HG02610 (cell line): ENCODE data around the gene SPEG.
A peak's percentile ranks its signal among the peaks of the same experiment; 100 is the strongest.

Experiments used
- ATAC-seq: cut with Tn5 transposase; IDR thresholded peaks from one replicate; pipeline ENCODE4 v1.9.1; 2021; ENCODE audit warnings: mild to moderate bottlenecking, moderate library complexity; ENCODE audit not compliant: unreplicated experiment

SPEG gene

DNA sequence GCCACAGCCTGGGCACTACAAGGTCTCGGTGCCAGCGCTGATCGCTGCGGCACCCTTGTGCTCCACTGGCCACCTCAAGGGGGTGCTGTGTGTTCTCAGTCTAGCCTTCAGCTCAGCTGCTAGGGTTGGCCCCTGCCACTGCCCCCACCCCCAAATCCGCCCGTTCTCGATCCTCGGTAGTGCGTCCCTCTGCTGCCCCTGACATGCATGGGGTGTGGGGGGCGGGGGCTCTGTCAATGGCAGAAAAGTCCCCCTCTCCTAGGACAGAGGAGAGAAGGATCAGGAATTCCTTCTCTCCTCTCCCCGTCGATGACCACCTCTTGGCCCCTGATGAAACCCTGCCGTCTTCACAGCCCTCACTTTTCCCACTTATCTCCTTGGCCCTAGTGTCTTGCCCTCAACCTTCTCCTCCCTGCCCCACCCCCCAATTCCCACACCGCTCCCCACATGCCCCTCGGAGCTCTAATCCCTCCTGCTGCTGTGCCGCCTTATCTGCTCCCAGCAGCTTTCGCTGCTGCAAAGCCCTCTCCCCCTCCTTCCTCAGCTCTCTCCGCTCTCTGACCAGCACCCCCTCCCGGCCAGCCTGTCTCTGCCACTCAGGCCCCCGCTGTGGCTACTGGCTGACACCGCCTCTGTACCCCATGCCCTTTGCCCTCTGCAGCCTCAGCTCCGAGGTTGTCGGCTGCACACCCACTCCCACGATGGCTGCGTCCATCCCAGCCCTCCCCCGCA lies 75.3 kb downstream of the SPEG start:
- ATAC-seq = peak; percentile 49

DNA sequence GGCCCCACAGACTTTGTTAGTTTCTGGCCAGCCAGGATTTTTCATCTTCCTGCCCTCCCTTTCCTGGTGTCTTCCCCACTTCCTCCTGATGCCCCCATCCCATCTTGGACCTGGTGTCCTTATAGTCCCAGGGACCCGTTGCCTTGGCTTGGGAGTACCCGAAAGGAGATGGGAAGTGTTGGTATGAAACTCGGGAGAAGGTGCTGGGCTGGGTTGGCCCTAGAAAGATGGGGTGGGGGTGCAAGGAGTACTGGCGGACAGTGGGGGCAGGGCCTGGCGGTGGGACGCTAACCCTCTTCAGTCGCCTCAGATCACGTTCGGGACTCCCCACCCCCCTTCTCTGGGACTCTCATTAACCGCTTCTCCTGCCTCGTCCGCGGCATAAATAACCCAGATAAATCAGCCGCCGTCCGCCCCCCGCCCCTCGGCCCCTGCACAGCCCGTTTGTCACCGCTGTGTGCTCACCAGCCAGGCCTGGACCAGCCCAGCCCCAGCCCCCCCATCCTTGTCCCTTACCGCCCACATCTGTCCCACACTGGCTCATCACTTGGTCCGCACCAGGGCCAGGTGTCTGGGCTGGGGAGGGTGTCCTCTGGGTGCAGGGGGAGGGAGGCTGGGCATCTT lies 76.0 kb downstream of the SPEG start:
- no peak for ATAC-seq

DNA sequence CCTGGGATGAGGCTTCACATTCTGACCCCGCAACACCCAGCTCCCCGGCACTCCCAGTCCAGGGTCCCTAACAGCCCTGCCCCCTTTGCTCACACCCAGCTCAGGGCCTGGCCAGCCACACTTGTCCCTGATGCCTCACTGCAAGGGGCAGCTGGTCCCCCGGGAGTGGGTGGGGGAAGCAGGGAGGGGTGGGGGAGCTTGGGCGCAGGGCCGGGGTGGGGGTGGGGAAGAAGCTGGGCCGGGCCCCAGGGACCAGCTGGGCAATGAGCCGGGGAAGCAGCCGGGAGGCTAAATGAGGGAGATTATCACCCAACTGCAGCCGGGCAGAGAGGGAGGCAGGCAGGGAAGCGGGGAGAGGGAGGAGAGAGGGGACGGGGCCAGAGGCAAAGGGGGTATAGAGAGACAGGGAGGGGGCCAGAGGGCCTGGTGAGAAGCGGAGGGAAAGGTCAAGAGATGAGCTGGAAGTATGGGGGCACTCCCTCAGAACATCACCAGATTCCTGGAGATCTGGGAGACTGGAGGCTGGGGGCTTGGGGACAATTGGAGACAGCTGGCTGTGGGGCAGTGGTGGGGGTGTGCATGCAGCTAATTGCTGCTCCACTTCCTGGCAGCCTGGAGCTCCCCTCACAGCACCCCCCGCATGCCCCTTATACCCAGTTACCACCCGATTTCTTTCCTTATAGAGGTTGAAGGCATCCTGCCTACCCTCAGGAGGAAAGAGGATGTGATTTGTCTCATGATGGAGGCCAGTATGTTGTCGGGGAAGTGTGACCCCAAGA lies 77.1 kb downstream of the SPEG start:
- ATAC-seq = no peak

DNA sequence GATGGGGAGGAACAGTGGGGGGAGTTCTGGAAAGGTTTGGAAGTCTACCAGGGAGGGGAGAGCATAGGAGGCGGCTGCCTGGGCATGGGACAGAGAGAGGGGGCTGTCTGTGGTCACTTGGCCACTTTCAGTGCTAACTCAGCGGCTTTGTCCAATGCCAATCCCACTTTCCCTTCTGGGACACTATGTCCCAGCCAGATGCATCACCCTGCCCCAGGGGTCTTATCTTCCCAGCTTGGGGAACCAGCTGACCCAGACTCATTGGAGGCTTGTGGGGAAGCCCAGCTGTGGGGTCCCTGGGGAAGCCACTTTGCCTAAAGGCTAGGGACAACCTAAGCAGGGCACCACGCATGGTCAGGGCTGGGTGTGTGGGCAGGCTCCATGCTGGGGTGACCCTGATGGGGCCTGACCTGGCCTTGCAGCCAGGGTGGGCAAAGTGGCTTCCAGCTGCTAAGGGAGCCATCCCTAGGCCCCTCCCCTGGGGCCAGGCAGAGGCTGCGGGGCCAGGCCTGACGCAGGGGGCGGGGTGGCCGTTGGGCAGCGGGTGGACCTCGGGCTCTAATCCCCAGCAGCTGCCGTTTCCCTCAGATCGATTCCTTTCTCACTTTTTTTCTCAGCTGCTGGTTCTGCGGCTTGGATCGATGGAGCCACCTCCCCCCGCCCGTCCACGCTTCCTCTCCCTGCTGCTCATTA lies 78.0 kb downstream of the SPEG start:
- ATAC-seq = no peak

DNA sequence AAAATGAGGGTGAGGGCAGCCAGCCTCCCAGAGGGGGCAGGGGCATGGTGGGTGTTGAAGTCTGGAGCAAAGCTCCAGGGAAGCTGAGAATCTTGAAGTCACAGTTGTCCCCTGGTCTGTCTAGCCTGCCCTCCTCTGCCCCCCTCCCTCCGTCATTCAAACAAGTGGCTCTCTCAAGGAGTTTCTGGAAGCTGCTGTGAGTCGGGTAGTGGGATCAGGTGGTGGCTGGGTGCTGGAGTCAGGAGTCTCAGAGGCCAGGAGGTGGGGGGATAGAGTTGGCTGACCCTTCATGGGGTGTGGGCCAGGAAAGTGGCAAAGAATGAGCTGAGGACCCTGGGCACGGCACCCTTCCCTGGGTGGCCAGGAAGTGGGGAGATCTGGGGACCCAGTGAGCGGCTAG lies 79.1 kb downstream of the SPEG start:
- ATAC-seq = no peak

DNA sequence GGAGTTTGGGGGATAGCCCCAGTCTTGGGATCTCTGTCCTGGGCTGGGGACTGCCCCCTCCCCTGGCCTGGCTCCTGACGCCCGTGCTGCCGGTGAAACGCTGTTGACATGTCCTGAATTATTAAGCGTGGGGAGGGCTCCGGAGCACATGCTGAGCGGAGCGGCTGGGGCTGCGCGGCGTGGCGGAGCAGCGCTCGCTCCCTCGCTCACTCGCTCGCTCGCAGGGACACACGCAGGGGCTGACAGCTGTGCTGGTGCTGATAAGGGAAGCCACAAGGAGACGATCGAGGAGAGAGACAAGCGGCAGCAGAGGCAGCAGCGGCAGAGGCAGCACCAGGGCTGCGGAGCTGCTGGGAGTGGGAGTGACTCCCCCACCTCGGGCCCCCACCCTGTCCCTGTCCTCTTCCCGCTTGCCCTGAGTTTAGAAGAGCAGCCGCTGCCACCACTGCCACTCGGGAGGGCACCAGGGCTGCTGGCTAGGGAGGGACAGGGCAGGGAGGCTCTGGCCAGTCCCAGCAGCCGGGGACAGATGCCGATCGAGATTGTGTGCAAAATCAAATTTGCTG lies 79.6 kb downstream of the SPEG start, which contains the start of gene ASIC4:
Gene ASIC4 (plus strand): TSS at position 287 of the 566 bp plus-strand sequence. CDS start 243 bp downstream, at position 530.
- no peak for ATAC-seq

DNA sequence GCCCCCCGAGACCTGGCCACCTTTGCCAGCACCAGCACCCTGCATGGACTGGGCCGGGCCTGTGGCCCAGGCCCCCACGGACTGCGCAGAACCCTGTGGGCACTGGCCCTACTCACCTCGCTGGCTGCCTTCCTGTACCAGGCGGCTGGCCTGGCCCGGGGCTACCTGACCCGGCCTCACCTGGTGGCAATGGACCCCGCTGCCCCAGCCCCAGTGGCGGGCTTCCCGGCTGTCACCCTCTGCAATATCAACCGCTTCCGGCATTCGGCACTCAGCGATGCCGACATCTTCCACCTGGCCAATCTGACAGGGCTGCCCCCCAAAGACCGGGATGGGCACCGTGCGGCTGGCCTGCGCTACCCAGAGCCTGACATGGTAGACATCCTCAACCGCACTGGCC lies 80.2 kb downstream of the SPEG start:
- ATAC-seq = no peak

DNA sequence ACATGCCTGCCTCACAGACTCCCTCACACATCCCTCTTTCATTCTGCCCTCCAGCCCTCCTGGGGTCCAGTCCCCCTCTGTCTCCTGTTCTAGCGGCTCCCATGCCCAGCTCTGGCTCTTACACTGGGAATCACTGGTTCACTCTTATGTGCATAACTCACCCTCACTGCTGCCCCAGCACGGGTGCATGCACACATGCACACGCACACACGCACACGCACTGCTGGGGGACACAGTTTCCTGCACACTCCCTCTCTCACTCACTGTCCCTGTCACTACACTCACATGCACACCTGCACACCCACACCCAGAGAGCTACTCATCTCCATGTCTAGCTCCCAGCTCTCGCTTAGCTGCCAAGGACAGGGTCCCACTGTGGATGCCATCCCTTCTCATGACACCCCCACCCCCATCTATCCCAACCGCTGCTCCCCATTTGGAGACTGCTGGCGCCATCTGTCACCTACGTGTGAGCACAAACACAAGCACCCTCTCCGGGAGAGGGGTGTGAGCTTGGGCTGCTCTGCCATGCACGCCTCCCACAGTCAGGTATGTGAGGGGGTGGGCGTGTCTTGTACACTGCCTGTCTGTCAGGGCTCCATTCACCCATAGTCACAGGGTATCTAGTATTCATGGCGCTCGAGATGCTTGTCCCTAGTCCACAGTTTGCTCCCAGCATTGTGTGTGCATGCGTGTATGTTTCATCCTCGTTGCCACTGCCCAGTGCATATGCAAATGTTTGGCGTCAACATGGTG lies 81.4 kb downstream of the SPEG start:
- ATAC-seq = no peak

DNA sequence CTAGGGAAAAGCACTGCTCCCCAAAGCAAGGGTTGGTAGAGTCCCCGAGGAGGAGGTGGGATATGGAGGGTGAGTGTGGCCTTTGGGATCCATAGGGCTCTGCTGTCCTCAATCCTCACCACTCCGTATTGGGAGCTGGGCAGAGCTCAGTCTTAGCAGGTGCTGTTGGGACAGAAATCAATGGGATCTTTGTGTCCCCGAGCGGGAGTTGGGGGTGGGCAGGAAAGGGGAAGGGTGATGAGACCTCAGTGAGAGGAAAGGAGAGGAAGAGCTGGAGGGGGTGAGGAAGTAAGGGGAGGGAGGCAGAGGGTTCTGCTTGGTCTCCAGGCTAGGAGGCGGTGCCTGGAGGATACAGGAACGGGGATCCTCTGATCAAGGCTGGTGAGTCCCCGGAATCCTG lies 82.2 kb downstream of the SPEG start:
- no peak for ATAC-seq

DNA sequence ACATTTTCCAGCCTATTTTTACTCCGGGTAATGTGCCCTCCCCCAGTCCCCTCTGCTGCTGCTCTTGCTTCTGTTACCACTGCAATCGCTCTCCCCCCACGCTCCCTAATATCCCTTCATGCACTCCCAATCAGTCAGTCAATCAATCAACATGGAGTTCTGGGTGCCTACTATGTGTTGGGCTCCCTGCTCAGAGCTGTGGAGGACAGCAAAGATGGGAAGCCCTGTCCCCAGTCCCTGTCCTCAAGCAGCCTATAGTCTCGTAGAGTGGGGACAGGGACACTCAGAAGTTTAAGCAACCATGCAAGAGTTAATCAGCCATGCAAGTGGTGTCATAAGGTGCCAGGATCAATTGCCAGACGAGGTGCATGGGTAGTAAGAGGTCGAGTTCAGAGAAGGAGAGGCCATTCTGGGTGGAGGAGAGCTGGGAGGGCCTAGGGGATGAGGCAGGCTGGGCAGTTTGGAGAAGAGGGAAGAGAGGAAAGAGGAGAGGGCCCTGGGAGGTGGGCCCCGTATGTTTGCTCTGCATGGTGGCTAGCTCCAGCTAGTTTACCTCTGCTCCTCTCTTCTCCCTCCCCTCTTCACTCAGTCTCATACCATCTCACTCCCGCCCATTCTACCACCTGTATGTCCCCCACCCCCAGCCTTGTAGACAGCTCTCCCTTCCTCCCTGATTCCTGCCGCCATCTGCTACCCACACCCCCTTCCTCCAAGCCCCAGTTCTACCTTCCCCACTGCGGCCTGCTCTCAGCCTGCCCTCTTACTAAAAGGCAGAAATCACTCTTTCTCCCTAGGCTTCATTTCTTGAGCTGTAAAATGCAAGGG lies 83.5 kb downstream of the SPEG start:
- no peak for ATAC-seq

DNA sequence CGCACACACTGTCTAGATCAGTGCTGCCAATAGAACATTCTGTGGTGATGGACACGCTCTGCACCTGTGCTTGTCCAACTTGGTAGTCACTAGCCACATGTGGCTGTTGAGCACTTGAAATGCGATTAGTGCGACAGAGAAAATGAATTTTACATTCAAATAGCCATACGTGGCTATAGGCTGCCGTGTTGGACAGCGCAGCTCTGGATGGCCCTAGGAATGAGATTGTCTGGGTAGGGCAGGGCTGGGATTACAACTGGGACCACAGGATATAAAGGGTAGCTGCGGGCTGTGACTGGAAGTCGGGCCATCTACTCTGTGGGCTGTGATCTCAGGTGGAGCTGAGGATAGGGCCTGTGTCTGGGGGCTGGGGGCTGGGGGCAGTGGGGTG lies 84.9 kb downstream of the SPEG start:
- no peak for ATAC-seq

DNA sequence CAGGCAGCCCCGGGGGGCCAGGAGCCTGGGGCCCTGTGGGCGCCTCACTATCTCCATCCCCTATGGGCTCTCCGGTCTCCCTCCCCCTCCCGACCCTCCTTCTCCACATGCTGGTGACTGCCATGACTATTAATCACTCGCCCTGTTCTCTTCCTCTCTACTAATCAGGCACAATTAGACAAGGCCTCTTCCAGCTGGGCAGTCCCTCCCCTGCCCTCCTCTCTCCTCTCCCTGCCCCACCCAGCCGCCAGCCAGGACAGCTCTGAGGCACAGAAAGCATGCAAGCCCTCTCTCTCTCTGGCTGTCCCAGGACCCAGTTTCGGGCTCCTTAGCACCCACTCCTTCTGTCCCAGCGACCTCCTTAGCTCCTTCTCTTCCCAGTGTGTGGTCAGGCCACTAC lies 85.4 kb downstream of the SPEG start:
- no peak for ATAC-seq

DNA sequence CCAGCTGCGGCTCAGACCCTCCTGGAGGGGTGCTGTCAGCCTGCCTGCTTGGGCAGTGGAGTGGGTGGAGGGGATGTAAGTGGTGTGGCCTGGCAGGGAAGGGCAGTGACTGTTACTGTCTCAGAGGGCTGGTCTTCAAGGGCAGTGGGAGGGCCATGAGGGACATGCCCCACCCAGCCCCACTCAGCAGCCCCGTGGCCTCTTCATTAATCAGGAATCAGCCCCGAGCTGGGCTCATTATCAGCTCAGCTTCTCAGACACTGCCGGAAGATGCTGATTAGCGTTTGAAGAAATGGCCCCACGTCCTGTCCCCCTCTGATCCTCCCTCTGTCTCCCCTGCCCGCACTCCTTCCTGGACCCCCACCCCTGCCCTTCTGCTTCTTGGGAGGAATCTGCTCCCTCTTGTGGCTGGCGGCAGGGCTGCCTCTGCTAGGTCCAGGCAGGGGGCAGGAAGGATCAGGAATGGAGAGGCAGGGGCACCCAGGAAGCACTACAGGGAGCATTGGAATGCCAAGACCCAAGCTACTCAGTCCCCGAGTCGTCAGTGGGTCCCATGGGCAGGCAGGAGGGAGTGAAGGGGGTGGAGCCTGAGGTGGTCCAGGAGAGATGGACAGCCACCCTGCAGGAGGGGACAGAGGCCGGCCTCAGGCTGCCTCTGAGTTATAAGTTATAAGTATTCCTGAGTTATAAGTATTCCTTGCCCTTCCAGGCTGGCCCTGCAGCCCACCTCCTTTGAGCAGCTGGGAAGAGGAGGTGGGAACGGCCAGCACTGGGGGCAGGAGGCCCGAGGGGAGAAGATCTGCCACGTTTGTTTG lies 86.6 kb downstream of the SPEG start:
- no peak for ATAC-seq

DNA sequence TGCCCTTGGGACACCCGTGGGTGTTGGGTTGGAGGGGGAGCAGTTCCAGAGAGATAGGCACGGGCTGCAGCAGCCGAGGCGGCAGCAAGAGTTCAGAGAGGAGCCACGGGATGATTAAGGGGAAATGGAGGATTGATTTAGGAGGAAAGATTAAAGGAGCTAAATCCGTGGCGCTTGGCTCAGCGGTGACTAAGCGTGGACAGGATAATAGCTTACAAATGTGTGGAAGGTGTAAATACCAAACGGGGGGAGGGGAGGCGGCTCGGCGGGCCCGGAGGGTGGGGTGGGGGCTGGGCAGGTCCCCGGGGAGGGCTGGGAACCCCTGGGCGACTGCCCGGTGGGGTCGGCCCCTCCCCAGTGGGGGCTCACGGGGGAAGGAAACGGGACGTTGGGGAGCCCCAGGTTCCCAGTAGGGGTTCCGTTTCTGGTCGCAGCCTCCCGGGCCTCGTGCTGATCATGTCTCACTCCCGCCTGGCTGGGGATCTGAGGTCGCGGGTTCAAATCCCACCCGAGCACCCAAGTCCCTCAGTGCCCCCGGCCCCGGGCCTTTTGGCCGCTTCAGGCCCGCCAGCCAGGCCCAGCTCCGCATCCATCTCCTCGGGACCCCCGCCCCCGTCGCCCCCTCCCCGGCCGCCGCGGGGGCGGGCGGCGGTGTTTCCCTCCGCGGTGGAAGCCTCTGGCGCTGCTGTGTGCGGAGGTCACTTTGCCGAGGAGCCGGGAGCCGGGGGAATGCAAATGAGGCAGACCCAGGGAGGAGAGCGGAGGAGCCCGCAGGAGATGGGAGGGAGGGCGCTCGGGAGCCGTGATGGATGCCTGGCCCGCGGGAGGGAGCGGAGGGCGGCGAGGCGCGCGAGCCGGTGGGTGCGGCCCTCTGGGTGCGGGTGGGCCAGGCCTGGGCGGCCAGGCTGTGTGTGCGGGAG lies 87.7 kb downstream of the SPEG start:
- no peak for ATAC-seq

DNA sequence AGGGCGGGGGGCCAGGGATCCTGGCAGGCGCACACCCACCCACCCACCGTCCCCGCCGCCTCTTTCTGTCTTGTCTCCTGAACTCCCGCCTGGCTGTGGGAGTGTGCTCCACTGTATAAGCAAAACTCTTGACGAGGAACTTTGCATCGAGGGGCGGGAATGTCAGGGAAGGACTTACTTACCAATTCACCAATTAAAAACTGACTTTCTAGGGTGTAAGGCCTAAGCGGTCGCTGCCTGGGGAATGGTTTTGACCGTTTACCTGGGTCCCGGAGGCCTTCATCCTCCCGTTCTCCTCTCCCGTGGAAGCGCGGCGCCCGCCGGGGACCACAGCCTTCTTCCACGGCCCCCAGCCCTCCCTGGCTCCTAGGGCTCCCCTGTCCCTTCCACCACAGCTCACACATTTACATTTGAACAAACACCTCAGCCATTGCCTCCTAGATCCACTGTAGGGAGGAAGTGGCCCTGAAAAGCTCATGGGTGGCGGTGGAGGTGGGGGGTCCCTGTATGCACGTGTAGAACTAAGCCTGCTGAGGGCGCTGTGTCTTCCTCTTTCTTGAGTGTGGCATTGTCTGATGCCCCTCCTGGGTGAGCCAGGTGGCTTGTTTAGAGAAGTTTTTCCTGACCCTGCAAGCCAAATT lies 88.5 kb downstream of the SPEG start:
- no peak for ATAC-seq

DNA sequence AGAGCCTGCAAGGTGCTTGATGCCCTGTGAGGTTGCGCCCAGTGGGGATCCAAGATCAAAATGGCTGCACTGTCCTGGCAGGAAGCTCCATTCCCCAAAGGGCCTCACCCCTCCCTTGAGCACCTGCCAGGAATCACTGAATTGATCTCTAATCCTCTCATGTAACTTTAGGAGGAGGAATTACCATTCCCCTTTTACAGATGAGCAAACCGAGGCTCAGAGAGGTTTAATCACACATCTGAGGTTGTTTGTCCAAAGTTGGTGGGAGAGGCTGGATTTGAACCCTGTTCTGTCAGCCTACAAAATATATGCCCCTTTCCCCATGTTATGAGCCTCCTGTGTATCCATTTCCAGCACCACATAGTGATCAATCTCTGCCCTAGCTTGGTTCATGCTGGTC lies 90.2 kb downstream of the SPEG start:
- ATAC-seq = no peak
